Osteoblast (primary cell): ENCODE measurements around the gene LRBA. TPM values are rescaled to one million over a fixed set of nuclear protein-coding genes. Genes with fewer than 3 reads are reported as not detected.

Source experiments
- DNase-seq: peaks from one replicate; pipeline ENCODE4 v3.0.0; 2011; ENCODE audit warnings: low spot score, mixed read lengths; ENCODE audit not compliant: insufficient read length; ENCODE audit errors: missing footprints
- H2AFZ ChIP-seq: 2 replicates; pipeline ENCODE4 v1.6.0; 2011; ENCODE audit warnings: mild to moderate bottlenecking, low read length
- H3K27ac ChIP-seq: 2 replicates; pipeline ENCODE4 v1.5.1; 2011; ENCODE audit warnings: mild to moderate bottlenecking, low read depth, low read length, moderate library complexity
- H3K27me3 ChIP-seq: 2 replicates; pipeline ENCODE4 v1.6.0; 2012; ENCODE audit warnings: mild to moderate bottlenecking, control low read depth, inconsistent platforms, low read length, moderate library complexity; ENCODE audit not compliant: insufficient read depth
- H3K36me3 ChIP-seq: 2 replicates; pipeline ENCODE4 v1.5.1; 2011; ENCODE audit warnings: mild to moderate bottlenecking, low read length, control low read depth, moderate library complexity; ENCODE audit not compliant: insufficient read depth
- H3K4me1 ChIP-seq: 2 replicates; pipeline ENCODE4 v1.5.1; 2011; ENCODE audit warnings: mild to moderate bottlenecking, low read length, control low read depth, moderate library complexity; ENCODE audit not compliant: insufficient read depth
- H3K4me2 ChIP-seq: 2 replicates; pipeline ENCODE4 v1.6.0; 2011; ENCODE audit warnings: mild to moderate bottlenecking, low read length; ENCODE audit not compliant: insufficient read depth
- H3K4me3 ChIP-seq: fragments of 200-600 bp; sonication (generic); 3 replicates; pipeline ENCODE4 v1.5.1; 2012; ENCODE audit warnings: mild to moderate bottlenecking, low read length, inconsistent platforms; ENCODE audit not compliant: insufficient read depth
- H3K79me2 ChIP-seq: 2 replicates; pipeline ENCODE4 v1.6.0; 2012; ENCODE audit warnings: mild to moderate bottlenecking, low read length, control low read depth, inconsistent platforms; ENCODE audit not compliant: insufficient read depth
- H3K9me3 ChIP-seq: 2 replicates; pipeline ENCODE4 v1.5.1; 2011; ENCODE audit warnings: low read depth, low read length, control low read depth
- H4K20me1 ChIP-seq: 2 replicates; pipeline ENCODE4 v1.6.0; 2012; ENCODE audit warnings: mild to moderate bottlenecking, low read length, control low read depth; ENCODE audit not compliant: insufficient read depth
- total RNA-seq: library from RNA; depleted of rRNA; stranded (reverse); fragments of >200 nt; gene quantifications from 2 replicates; pipeline ENCODE4 v1.2.3, GENCODE V29; 2012
- TF ChIP-seq, protein P1 (sequence below): IDR thresholded peaks from 2 replicates; pipeline ENCODE4 v1.5.1; 2011; ENCODE audit warnings: mild to moderate bottlenecking, low read depth, low read length, moderate library complexity; ENCODE audit errors: extremely low read depth

The LRBA gene
- total RNA-seq, 1 donor, result 67.3 TPM

DNA sequence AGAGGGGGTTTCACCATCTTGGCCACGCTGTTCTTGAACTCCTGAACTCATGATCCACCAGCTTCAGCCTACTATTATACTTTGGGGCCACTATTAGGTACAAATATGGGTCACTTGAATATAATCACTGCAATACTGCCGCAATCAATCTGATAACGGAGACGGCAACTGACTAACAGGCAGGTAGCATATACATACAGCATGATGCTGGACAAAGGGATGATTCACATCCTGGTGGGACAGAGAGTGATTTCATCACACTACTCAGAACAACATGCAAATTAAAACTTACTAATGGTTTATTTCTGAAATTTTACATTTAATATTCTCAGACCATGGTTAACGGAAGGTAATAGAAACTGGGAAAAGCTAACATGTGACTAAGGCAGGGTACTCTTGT is 10.9 kb downstream of the LRBA start:
- Histone ChIP-seq H3K9me3 (no peaks in the 10 kb centered on the region), H3K36me3 (no peaks in the 10 kb centered on the region), H3K4me1 (no peaks in the 10 kb centered on the region), H3K4me2 (no peak overlapping the region), H3K4me3 (no peak overlapping the region), H4K20me1 (peaks cover 10% of the 10 kb centered on the region), H3K27ac (no peak overlapping the region), H3K79me2 (peaks cover 42% of the 10 kb centered on the region), H2AFZ (no peak overlapping the region), H3K27me3 (no peaks in the 10 kb centered on the region)
- no peak for DNase-seq
- TF ChIP-seq, protein P1, sequence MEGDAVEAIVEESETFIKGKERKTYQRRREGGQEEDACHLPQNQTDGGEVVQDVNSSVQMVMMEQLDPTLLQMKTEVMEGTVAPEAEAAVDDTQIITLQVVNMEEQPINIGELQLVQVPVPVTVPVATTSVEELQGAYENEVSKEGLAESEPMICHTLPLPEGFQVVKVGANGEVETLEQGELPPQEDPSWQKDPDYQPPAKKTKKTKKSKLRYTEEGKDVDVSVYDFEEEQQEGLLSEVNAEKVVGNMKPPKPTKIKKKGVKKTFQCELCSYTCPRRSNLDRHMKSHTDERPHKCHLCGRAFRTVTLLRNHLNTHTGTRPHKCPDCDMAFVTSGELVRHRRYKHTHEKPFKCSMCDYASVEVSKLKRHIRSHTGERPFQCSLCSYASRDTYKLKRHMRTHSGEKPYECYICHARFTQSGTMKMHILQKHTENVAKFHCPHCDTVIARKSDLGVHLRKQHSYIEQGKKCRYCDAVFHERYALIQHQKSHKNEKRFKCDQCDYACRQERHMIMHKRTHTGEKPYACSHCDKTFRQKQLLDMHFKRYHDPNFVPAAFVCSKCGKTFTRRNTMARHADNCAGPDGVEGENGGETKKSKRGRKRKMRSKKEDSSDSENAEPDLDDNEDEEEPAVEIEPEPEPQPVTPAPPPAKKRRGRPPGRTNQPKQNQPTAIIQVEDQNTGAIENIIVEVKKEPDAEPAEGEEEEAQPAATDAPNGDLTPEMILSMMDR, result no peak

DNA sequence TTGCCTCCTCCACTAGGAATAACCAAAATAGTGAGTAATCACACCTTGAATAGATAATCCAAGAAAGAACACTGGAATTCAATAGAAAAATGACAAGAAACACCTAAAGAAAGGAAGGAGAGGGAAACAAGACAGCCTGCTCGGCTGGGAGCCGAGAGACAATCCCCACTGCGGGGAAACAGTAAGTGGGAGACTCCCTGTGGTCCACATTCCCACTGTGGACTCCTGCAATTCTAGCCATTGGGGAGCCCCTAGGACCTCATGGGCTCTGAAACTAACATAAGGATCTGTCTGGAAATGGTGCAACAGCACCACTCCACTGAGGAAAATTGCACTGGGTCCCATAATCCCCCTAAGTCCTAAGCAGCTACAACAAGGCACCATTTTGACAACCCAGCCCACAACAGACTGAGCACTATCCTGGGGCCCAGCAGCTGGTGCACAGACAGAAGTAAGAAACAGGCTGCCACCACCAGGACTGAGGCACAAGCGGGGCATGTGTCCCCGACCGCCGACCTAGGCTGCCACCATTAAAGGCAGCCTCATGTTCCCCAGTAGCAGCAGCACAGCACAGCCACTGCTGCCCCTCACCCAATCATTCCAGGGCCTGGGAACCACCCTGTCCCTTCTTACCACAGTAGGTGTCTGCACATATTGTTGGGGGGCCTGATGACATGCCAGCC is 14.2 kb downstream of the LRBA start:
- no peaks in the 10 kb centered on the region for H3K4me1 ChIP-seq
- TF ChIP-seq, protein P1, result no peak
- no peak overlapping the region for H3K4me2 ChIP-seq
- H2AFZ ChIP-seq, result no peak overlapping the region
- no peak overlapping the region for H3K27ac ChIP-seq
- H3K27me3 ChIP-seq, result no peaks in the 10 kb centered on the region
- no peaks in the 10 kb centered on the region for H3K36me3 ChIP-seq
- no peak overlapping the region for H3K4me3 ChIP-seq
- peaks cover 47% of the 10 kb centered on the region for H3K79me2 ChIP-seq
- no peak for DNase-seq
- H3K9me3 ChIP-seq, result no peaks in the 10 kb centered on the region
- peaks cover 10% of the 10 kb centered on the region for H4K20me1 ChIP-seq

DNA sequence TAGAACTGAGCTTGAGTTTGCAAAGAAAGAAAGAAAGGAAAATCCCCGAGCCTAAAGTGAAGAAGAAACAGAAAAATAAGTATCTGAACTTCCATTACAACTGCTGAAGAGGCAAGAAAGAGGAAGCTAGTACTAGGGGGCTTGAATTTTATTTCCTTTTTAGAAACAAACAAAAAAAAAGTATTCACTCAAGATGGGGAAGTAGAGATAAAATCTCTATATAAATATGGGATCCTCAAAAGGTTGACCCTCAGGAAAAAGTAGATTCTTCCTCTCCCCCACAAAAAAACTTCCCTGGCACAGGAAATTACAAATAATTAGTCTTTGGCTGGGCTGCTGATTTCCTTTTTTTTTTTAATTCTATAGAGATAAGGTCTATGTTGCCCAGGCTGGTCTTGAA is 16.0 kb downstream of the LRBA start:
- no peaks in the 10 kb centered on the region for H3K9me3 ChIP-seq
- no peak overlapping the region for H3K4me2 ChIP-seq
- H3K36me3 ChIP-seq, result no peaks in the 10 kb centered on the region
- TF ChIP-seq, protein P1, result no peak
- H3K79me2 ChIP-seq, result peaks cover 43% of the 10 kb centered on the region
- H3K27ac ChIP-seq, result no peak overlapping the region
- peaks cover 10% of the 10 kb centered on the region for H4K20me1 ChIP-seq
- H3K4me1 ChIP-seq, result no peaks in the 10 kb centered on the region
- no peaks in the 10 kb centered on the region for H3K27me3 ChIP-seq
- no peak for DNase-seq
- no peak overlapping the region for H2AFZ ChIP-seq
- H3K4me3 ChIP-seq, result no peak overlapping the region

DNA sequence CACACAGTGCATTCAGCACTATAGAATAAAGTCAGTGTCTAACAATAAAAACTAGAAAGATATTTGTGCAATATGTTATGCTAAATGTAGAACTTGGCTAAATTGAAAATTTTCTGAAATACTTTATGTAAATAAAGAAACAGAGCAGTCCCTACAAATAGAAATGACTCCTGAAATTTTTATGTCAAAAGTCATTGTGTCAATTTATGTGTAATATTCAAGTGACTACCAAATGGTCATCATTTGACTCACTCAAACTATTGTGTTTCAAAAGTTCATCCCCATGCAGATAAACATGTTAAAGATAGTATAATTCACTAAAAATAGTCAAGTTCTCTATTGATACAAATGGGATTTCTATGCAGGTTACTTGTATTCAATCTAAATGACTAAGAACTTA is 17.9 kb downstream of the LRBA start:
- no peaks in the 10 kb centered on the region for H3K4me1 ChIP-seq
- H3K79me2 ChIP-seq, result peaks cover 31% of the 10 kb centered on the region
- H4K20me1 ChIP-seq, result peaks cover 10% of the 10 kb centered on the region
- TF ChIP-seq, protein P1, result no peak
- no peaks in the 10 kb centered on the region for H3K9me3 ChIP-seq
- H3K27me3 ChIP-seq, result no peaks in the 10 kb centered on the region
- no peak overlapping the region for H3K4me2 ChIP-seq
- no peak overlapping the region for H3K27ac ChIP-seq
- H3K36me3 ChIP-seq, result no peaks in the 10 kb centered on the region
- H3K4me3 ChIP-seq, result no peak overlapping the region
- no peak overlapping the region for H2AFZ ChIP-seq
- no peak for DNase-seq
